ENCODE measurements around the gene DUSP12.

The DUSP12 gene

DNA sequence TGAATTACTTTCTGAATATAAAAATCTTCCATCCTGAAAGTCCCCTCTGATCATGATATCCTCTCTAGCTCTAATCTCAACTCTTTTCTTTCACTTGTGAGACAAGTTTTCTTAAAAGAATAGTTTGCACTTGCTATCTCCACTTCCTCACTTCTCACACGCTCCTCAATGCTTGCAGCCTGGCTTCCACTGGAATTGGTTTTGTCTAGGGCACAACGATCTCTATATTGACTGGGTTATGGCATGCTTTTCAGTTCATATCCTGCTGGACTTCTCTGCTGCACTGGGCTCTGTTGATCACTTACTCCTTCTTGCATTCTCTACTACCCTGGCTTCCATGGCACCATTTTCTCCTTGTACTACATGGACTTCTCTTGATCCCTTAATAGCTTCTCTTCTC is 42.1 kb upstream of the DUSP12 start:
- no peak for DNase-seq
- no peaks in the 10 kb centered on the region for H3K27me3 ChIP-seq (replicated peaks)
- TF ChIP-seq, protein P1, sequence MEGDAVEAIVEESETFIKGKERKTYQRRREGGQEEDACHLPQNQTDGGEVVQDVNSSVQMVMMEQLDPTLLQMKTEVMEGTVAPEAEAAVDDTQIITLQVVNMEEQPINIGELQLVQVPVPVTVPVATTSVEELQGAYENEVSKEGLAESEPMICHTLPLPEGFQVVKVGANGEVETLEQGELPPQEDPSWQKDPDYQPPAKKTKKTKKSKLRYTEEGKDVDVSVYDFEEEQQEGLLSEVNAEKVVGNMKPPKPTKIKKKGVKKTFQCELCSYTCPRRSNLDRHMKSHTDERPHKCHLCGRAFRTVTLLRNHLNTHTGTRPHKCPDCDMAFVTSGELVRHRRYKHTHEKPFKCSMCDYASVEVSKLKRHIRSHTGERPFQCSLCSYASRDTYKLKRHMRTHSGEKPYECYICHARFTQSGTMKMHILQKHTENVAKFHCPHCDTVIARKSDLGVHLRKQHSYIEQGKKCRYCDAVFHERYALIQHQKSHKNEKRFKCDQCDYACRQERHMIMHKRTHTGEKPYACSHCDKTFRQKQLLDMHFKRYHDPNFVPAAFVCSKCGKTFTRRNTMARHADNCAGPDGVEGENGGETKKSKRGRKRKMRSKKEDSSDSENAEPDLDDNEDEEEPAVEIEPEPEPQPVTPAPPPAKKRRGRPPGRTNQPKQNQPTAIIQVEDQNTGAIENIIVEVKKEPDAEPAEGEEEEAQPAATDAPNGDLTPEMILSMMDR (IDR thresholded peaks at IDR 0.05; ENCODE audit: low read depth, low read length, missing control alignments), result no peak
- no peak overlapping the region for H3K27ac ChIP-seq
- no peak overlapping the region for H3K4me3 ChIP-seq (ENCODE audit: low read depth, low read length)
- in situ Hi-C loops (cut with HindIII; ENCODE audit: low pct_ligation_motif_present, low sequenced_read_pairs), result no loop called here
- no peaks in the 10 kb centered on the region for H3K36me3 ChIP-seq (replicated peaks)

DNA sequence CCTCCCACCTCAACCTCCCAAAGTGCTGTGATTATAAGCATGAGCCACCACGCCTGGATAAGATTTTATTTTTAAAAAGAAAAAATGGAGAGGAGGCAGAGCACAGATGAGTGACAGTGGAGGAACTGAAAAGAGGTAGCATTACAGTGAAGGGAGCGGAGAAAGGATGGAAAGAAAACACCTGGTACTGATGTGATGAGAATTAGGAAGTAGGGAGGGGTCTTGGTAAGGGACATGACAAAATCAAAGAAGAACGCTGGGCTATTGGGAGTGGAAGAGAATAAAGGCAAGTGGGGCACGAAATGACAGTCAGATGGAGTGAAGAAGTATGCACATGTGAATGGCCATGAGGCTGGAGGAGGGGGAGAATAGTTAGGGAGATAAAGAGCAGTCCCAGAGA is 40.2 kb upstream of the DUSP12 start:
- DNase-seq, result no peak
- TF ChIP-seq, protein P1 (IDR thresholded peaks at IDR 0.05; ENCODE audit: low read depth, low read length, missing control alignments), result no peak
- H3K36me3 ChIP-seq (replicated peaks), result no peaks in the 10 kb centered on the region
- no peak overlapping the region for H3K27ac ChIP-seq
- H3K27me3 ChIP-seq (replicated peaks), result no peaks in the 10 kb centered on the region
- in situ Hi-C loops (cut with HindIII; ENCODE audit: low pct_ligation_motif_present, low sequenced_read_pairs), result no loop called here
- no peak overlapping the region for H3K4me3 ChIP-seq (ENCODE audit: low read depth, low read length)

DNA sequence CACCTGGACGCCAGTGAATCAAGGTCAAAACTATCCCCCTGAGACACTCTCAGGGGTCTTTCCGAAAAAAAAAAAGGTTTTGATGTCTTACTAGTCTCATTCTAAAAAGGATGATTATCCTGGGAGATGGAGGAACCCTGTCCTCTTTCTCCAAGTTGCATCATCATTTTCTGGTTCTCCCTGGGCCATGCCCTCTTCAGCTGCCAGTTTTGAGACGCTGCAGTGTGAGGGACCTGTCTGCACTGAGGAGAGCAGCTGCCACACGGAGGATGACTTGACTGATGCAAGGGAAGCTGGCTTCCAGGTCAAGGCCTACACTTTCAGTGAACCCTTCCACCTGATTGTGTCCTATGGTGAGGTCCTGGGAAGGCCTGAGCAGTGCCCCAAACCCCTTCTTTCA is 39.0 kb upstream of the DUSP12 start:
- no peaks in the 10 kb centered on the region for H3K27me3 ChIP-seq (replicated peaks)
- no peak overlapping the region for H3K27ac ChIP-seq
- TF ChIP-seq, protein P1 (IDR thresholded peaks at IDR 0.05; ENCODE audit: low read depth, low read length, missing control alignments), result no peak
- no peak overlapping the region for H3K4me3 ChIP-seq (ENCODE audit: low read depth, low read length)
- in situ Hi-C loops (cut with HindIII; ENCODE audit: low pct_ligation_motif_present, low sequenced_read_pairs), result no loop called here
- no peak for DNase-seq
- no peaks in the 10 kb centered on the region for H3K36me3 ChIP-seq (replicated peaks)

DNA sequence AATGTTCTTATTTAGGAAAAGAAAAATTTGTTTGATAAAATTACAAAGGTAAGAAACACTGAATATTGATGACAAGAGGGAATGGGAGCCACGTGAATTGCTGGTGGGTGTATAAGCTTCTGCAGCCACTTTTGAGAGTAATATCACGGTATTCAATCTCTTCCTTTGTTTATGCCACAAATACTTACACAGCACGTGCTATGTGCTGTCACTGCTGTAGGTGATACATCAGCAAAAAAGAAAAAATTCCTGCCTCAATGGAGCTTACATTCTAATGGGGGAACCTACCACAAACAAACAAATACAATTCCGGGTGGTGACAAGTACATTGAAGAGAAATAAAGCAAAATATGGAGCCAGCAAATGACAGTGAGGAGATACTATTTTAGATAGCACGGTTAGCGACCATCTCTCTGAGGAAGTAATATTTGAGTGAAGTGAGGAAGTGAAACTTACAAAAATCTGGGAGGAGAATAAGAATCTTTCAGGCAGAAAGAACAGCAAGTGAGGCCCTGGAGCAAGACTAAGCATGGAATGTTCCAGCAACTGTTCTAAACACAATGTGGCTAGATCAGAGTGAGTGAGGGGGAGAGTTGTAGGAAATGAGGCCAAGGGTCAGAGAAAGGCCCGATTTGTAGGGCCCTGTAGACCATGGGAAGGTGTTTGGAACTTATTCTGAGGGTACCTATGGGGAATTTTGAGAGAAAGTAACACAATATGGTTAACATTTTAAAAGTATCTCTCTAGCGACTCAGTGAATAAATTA is 30.8 kb upstream of the DUSP12 start:
- DNase-seq, result no peak
- in situ Hi-C loops (cut with HindIII; ENCODE audit: low pct_ligation_motif_present, low sequenced_read_pairs), result no loop called here
- no peak overlapping the region for H3K4me3 ChIP-seq (ENCODE audit: low read depth, low read length)
- TF ChIP-seq, protein P1 (IDR thresholded peaks at IDR 0.05; ENCODE audit: low read depth, low read length, missing control alignments), result no peak
- H3K27me3 ChIP-seq (replicated peaks), result no peaks in the 10 kb centered on the region
- H3K27ac ChIP-seq, result no peak overlapping the region
- H3K36me3 ChIP-seq (replicated peaks), result no peaks in the 10 kb centered on the region

DNA sequence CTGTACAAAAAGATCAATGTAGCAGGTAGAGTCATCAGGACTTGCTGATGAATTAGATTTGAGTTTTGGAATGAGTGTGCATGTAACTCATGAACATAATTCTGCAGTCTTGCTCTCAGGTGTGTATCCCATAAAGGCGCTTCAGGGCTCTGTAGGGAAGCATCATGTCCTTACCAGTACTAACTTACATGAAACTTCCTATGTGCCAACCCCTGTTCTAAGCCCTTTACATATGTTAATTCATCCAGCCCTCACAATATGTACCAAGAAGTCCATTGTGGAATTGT is 30.3 kb upstream of the DUSP12 start:
- H3K27ac ChIP-seq, result no peak overlapping the region
- H3K36me3 ChIP-seq (replicated peaks), result no peaks in the 10 kb centered on the region
- in situ Hi-C loops (cut with HindIII; ENCODE audit: low pct_ligation_motif_present, low sequenced_read_pairs), result no loop called here
- no peaks in the 10 kb centered on the region for H3K27me3 ChIP-seq (replicated peaks)
- no peak for DNase-seq
- TF ChIP-seq, protein P1 (IDR thresholded peaks at IDR 0.05; ENCODE audit: low read depth, low read length, missing control alignments), result no peak
- H3K4me3 ChIP-seq (ENCODE audit: low read depth, low read length), result no peak overlapping the region

DNA sequence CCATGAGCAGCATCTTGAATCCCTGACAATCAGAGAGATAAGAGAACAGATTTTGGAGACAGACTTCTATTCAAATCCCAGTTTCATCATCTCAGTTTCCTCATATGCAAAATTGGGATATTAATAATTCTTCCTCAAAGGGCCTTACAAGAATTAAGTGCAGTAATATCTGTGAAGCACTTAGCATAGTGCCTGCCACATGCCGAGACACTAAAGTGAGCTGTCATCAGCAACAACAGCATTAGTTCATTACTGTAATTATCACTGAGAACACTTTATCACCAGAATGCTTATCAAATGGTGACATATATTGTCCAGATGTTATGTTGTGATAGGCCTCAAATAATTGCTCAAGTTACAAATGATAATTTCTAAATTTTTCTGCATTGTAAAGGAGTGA is 29.2 kb upstream of the DUSP12 start:
- in situ Hi-C loops (cut with HindIII; ENCODE audit: low pct_ligation_motif_present, low sequenced_read_pairs), result no loop called here
- DNase-seq, result no peak
- H3K27ac ChIP-seq, result no peak overlapping the region
- H3K36me3 ChIP-seq (replicated peaks), result no peaks in the 10 kb centered on the region
- TF ChIP-seq, protein P1 (IDR thresholded peaks at IDR 0.05; ENCODE audit: low read depth, low read length, missing control alignments), result no peak
- H3K4me3 ChIP-seq (ENCODE audit: low read depth, low read length), result no peak overlapping the region
- no peaks in the 10 kb centered on the region for H3K27me3 ChIP-seq (replicated peaks)
